Left lung (tissue), 10 donors: ENCODE data around the gene CSK. TPM values are rescaled to one million over a fixed set of nuclear protein-coding genes. Genes with fewer than 3 reads are reported as not detected.
A peak's percentile ranks its signal among the peaks of the same experiment; 100 is the strongest.

Experiments
- ATAC-seq: fragments of 200-7000 bp; cut with Tn5 transposase; one replicate; pipeline ENCODE4 v1.9.1; 2020; ENCODE audit warnings: moderate library complexity
- DNase-seq, 4 donors: peaks; one replicate each; pipeline ENCODE4 v3.0.0-alpha.2; 2013 to 2020
- H3K27ac ChIP-seq, 2 donors: fragments of 200-600 bp; sonication (generic) in 1 of 2; one replicate each; pipeline versions ENCODE4 v1.5.0 to v1.8.0; 2020 to 2021
- H3K27me3 ChIP-seq, 2 donors: fragments of 200-600 bp; sonication (generic) in 1 of 2; one replicate each; pipeline versions ENCODE4 v1.5.0 to v1.8.0; 2020 to 2021
- H3K36me3 ChIP-seq, 2 donors: fragments of 200-600 bp; sonication (generic) in 1 of 2; one replicate each; pipeline versions ENCODE4 v1.5.0 to v1.8.0; 2020 to 2021
- H3K4me1 ChIP-seq, 2 donors: fragments of 200-600 bp; one replicate each; pipeline ENCODE4 v1.8.0; 2021
- H3K4me3 ChIP-seq, 2 donors: fragments of 200-600 bp; sonication (generic) in 1 of 2; one replicate each; pipeline versions ENCODE4 v1.5.0 to v1.8.0; 2020 to 2021; ENCODE audit warnings: mild to moderate bottlenecking in 1 of 2
- H3K9me3 ChIP-seq, 2 donors: fragments of 200-600 bp; sonication (generic) in 1 of 2; one replicate each; pipeline versions ENCODE4 v1.5.0 to v1.8.0; 2020 to 2021
- intact Hi-C, 2 donors: fragments of 100-400 bp; cut with DNase I; formaldehyde crosslinking; loops; one replicate each; pipeline versions ENCODE4 v1.11.2 to v1.14.2; 2022
- polyA plus RNA-seq, 6 donors: library from polyadenylated mRNA; unstranded; fragments of 120-200 nt; gene quantifications; one replicate each; pipeline ENCODE4 v1.2.1, GENCODE V29; 2013; ENCODE audit not compliant: insufficient read length in 6 of 6
- total RNA-seq, 2 donors: library from RNA; stranded (reverse); fragmentation: NEBNext Ultra II Directional; extraction: Animal tissue kit (Norgen Biotek cat#: 25700); gene quantifications; one replicate each; pipeline ENCODE4 v1.2.1, GENCODE V29; 2021
- TF ChIP-seq, protein P1 (sequence below), 2 donors: fragments of 200-600 bp; sonication (generic) in 1 of 2; IDR thresholded peaks; one replicate each; pipeline versions ENCODE4 v1.5.0 to v1.8.0; 2021; ENCODE audit warnings: antibody characterized with exemption in 2 of 2
- donor health status: DM: no; HTN: yes; CAD: no.
- donor health status: DM: no; HTN: no; CAD: no.

The CSK gene
- total and polyA plus RNA-seq, 8 donors: 41.5 to 101 (median 49.7) TPM

DNA sequence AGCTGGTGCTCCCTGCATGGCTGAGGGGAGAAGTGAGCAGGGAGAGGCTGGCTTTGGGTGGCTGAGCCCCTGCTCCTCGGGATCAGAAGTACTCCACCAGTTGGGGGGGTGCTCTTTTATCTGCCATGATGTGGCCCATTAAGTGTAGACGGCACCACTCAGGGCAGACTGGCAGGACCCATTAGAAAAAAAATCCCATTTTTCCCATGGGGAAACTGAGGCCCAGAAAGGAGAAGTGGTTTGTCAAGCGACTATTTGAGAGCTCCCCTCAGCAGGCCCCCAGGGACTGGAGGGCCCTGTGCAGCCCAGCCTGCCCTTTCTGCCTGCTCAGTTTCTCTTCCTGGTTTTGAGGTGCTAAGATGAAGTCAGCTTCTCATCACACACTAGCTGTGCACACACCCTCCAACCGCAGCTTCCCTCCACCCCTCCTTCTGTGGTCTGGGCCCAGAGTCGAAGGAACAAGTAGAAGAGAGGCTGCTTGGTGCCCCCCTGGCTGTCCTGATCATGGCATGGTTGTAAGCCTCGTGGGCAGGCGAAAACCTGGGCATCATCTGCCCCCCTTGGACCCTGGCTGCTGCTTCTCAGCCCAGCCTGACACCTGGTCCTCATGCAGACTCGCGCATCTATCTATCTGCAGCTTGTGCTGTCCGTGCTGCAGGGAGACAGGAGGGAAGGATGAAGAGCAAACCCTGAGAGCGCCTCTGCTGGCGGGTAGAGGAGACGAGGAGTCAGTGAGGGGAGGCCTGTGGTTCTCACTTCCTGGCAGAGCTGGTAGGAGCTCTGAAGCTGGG is 5.6 kb downstream of the CSK start:
- no peaks in the 10 kb centered on the region for H3K9me3 ChIP-seq
- TF ChIP-seq, protein P1, sequence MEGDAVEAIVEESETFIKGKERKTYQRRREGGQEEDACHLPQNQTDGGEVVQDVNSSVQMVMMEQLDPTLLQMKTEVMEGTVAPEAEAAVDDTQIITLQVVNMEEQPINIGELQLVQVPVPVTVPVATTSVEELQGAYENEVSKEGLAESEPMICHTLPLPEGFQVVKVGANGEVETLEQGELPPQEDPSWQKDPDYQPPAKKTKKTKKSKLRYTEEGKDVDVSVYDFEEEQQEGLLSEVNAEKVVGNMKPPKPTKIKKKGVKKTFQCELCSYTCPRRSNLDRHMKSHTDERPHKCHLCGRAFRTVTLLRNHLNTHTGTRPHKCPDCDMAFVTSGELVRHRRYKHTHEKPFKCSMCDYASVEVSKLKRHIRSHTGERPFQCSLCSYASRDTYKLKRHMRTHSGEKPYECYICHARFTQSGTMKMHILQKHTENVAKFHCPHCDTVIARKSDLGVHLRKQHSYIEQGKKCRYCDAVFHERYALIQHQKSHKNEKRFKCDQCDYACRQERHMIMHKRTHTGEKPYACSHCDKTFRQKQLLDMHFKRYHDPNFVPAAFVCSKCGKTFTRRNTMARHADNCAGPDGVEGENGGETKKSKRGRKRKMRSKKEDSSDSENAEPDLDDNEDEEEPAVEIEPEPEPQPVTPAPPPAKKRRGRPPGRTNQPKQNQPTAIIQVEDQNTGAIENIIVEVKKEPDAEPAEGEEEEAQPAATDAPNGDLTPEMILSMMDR (IDR thresholded peaks at IDR 0.05): peak in 1 of 2 donors; percentile 52
- DNase-seq: peak in 2 of 4 donors; percentile 89 to 91
- peak overlapping the region in 1 of 2 donors; percentile 36 for H3K4me3 ChIP-seq
- H3K4me1 ChIP-seq: peaks cover 50 to 94% of the 10 kb centered on the region in 2 donors
- H3K27ac ChIP-seq: peak overlapping the region; percentile 79 to 93
- ATAC-seq: peak; percentile 69
- intact Hi-C loops: no loop called here
- no peaks in the 10 kb centered on the region for H3K27me3 ChIP-seq
- H3K36me3 ChIP-seq: no peaks in the 10 kb centered on the region

- Histone ChIP-seq H3K27me3 (no peaks in the 10 kb centered on the region), H3K4me1 (peaks cover 48 to 97% of the 10 kb centered on the region in 2 donors), H3K36me3 (no peaks in the 10 kb centered on the region), H3K9me3 (no peaks in the 10 kb centered on the region), H3K4me3 (peak overlapping the region in 1 of 2 donors; percentile 36), H3K27ac (peak overlapping the region; percentile 79 to 93)
- peak in 1 of 4 donors; percentile 7 for DNase-seq
- TF ChIP-seq, protein P1 (IDR thresholded peaks at IDR 0.05): no peak
- intact Hi-C loops: no loop called here
- ATAC-seq: peak; percentile 13
Observed at GRCh38 chr15:74788042-74788682, 6.3 kb downstream of the CSK start.

- H3K27ac ChIP-seq: peak overlapping the region; percentile 79 to 93
- intact Hi-C loops: no loop called here
Observed at GRCh38 chr15:74788683-74789151, 6.8 kb downstream of the CSK start.

DNA sequence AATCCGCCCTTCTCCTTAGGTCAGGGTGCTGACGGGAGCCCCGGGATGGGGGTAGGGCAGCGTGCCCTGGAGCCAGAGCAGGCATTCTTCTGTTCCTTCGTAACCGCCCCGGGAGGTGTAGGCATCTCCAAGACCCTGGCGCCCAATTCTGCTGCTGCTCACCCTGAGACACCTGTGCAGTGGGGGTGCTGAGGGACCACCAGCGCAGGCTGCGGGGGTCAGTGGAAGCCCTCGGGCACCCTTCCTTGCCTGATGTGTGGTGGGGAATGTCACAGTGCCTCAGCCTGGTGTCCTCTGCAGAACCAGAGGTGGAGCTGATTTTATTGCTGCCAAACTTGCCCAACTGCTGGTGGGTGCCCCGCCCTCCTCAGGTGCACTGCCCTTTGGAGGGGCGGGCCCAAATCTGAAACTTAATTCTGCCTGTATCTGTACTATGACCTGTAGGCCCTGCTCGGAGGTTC is 7.3 kb downstream of the CSK start:
- Histone ChIP-seq H3K4me3 (peak overlapping the region in 1 of 2 donors; percentile 36), H3K36me3 (no peaks in the 10 kb centered on the region), H3K27ac (peak overlapping the region; percentile 79 to 93), H3K4me1 (peaks cover 38 to 95% of the 10 kb centered on the region in 2 donors), H3K9me3 (no peaks in the 10 kb centered on the region), H3K27me3 (no peaks in the 10 kb centered on the region)
- intact Hi-C loops: no loop called here
- peak; percentile 9 for ATAC-seq
- peak in 1 of 4 donors; percentile 70 for DNase-seq
- TF ChIP-seq, protein P1 (IDR thresholded peaks at IDR 0.05): no peak

More at GRCh38 chr15:74788683-74789151, 6.8 kb downstream of the CSK start:
- Histone ChIP-seq H3K4me1 (peaks cover 42 to 98% of the 10 kb centered on the region in 2 donors), H3K36me3 (no peaks in the 10 kb centered on the region), H3K27me3 (no peaks in the 10 kb centered on the region), H3K9me3 (no peaks in the 10 kb centered on the region), H3K4me3 (peak overlapping the region in 1 of 2 donors; percentile 36)
- DNase-seq (peak in 1 of 4 donors; percentile 79), ATAC-seq (no peak)
- TF ChIP-seq, protein P1 (IDR thresholded peaks at IDR 0.05): no peak

GRCh38 chr15:74789741-74790079 is 7.8 kb downstream of the CSK start:
- TF ChIP-seq, protein P1 (IDR thresholded peaks at IDR 0.05): no peak
- peak in 1 of 4 donors; percentile 29 for DNase-seq
- Histone ChIP-seq H3K27ac (peak overlapping the region; percentile 79 to 93), H3K4me1 (peaks cover 32 to 90% of the 10 kb centered on the region in 2 donors), H3K4me3 (peak overlapping the region in 1 of 2 donors; percentile 36), H3K36me3 (peaks cover 0 to 4% of the 10 kb centered on the region in 2 donors), H3K27me3 (no peaks in the 10 kb centered on the region), H3K9me3 (no peaks in the 10 kb centered on the region)
- no peak for ATAC-seq
- intact Hi-C loops: no loop called here
